ENCODE measurements around the gene RNASE8. TPM values are rescaled to one million over a fixed set of nuclear protein-coding genes. Genes with fewer than 3 reads are reported as not detected.
A peak's percentile ranks its signal among the peaks of the same experiment; 100 is the strongest.

The RNASE8 gene
- total and polyA plus RNA-seq, 10 of the 15 experiments (the other 5 are each of a cell fraction or from before 2014, with no cell fraction given) = not detected

DNA sequence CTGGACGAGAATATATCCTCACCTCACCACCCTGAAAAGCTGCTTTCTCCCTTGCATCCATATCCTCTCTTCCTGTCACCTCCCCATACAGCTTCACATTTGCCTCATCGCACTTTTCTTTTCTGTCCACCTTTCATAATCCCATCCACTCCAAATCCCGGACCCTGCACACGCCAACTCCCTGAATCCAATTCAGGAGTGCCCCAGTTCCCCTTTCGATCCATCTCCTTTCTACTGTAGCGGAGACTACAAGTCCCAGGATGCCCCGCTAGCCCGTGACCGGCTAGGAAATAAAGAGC, 45.7 kb downstream of the RNASE8 start:
- H3K9me3 ChIP-seq (replicated peaks; ENCODE audit: control insufficient read depth, insufficient read depth, low read length) = no peaks in the 10 kb centered on the region
- H3K4me2 ChIP-seq (ENCODE audit: control insufficient read depth, insufficient read depth) = peak overlapping the region; percentile 89
- H3K9ac ChIP-seq (ENCODE audit: control insufficient read depth, insufficient read depth, low read length) = peak overlapping the region; percentile 93
- H3K36me3 ChIP-seq (ENCODE audit: control insufficient read depth in 2 of 2, insufficient read depth in 2 of 2, low read length in 1 of 2) = no peaks in the 10 kb centered on the region
- DNase-seq (ENCODE audit: low read depth, low spot score) = no peak
- H3K4me3 ChIP-seq = peak overlapping the region; percentile 75
- ChIA-PET CTCF (interaction anchor here (0.6 to 10.6 kb wide), 18 partner anchors 9 to 521 kb away, joined by 3 to 253 read pairs (median 5); partner anchors contain the start of genes ARHGEF40, SALL2 and SLC39A2), RAD21 (ENCODE audit: unreplicated experiment) (interaction anchor here (0.6 to 5.4 kb wide), 6 partner anchors 11 to 422 kb away, joined by 3 to 70 read pairs (median 46); partner anchors contain the start of gene ARHGEF40), SMC1A (ENCODE audit: uncharacterized antibody, unreplicated experiment) (interaction anchor here (1.1 to 8.3 kb wide), 6 partner anchors 9 to 278 kb away, joined by 3 to 99 read pairs (median 18); partner anchors contain the start of gene ARHGEF40), POLR2A (interaction anchor here (1.5 to 4.1 kb wide), 2 partner anchors 32 to 408 kb away, joined by 3 to 21 read pairs; partner anchors contain the start of genes ARHGEF40 and METTL3)
- peaks cover 17% of the 10 kb centered on the region for H3K4me1 ChIP-seq (ENCODE audit: control insufficient read depth, insufficient read depth, low read length)
- no peaks in the 10 kb centered on the region; the same call in 1 of the 2 replicates for H3K79me2 ChIP-seq (ENCODE audit: control insufficient read depth, insufficient read depth, low read length)
- H4K20me1 ChIP-seq (ENCODE audit: control insufficient read depth, insufficient read depth) = no peaks in the 10 kb centered on the region
- peak overlapping the region; percentile 96 for H2AFZ ChIP-seq (ENCODE audit: control insufficient read depth, low read depth, low read length)
- H3K27me3 ChIP-seq (replicated peaks in 1 of 2; ENCODE audit: control insufficient read depth in 2 of 2, insufficient read depth in 2 of 2, low read length in 1 of 2) = peaks cover 0 to 2% of the 10 kb centered on the region in 2 experiments; a peak in 1 of 4 replicates
- H3K27ac ChIP-seq (ENCODE audit: control insufficient read depth, insufficient read depth) = peak overlapping the region; percentile 92
- peak; percentile 93 for FAIRE-seq
- ATAC-seq = no peak; the same call in 1 of the 3 replicates
- WGBS (ENCODE audit: insufficient coverage, insufficient replicate concordance, low lambda C conversion rate, missing lambda C conversion rate) = 1% methylated on average over 9 of the region's 9 CpGs
- intact Hi-C loops (cut with micrococcal nuclease; ENCODE audit: unreplicated experiment) = loop anchor here (1.0 to 5.0 kb wide), 2 partner anchors 89 to 761 kb away; partner anchors contain the start of gene PARP2
- BruUV-seq (replicated peaks) = no TSS peak
- in situ Hi-C loops (cut with MboI) = loop anchor here (5.0 kb wide), 1 partner anchor 86 kb away; no protein-coding TSS in a partner anchor
- TF ChIP-seq SKIL (IDR thresholded peaks at IDR 0.05; ENCODE audit: low read depth, poor library complexity, severe bottlenecking) (no peak), USF2 (IDR thresholded peaks at IDR 0.05; ENCODE audit: borderline replicate concordance, low read depth, low read length) (peak; percentile 34), MYB (IDR thresholded peaks at IDR 0.05; ENCODE audit: borderline replicate concordance, low read depth, low read length) (0 out of 2 replicates have a peak, but pooled peaks have one; percentile 24), BRCA1 (IDR thresholded peaks at IDR 0.05; ENCODE audit: low read depth, low read length) (no peak), IRF4 (IDR thresholded peaks at IDR 0.05; ENCODE audit: low read depth, low read length) (0 out of 2 replicates have a peak, but pooled peaks have one; percentile 8), IKZF2 (IDR thresholded peaks at IDR 0.05) (peak; percentile 93 to 94), NBN (IDR thresholded peaks at IDR 0.05) (0 out of 2 replicates have a peak, but pooled peaks have one; percentile 28), RAD51 (IDR thresholded peaks at IDR 0.05) (peak; percentile 71), SIX5 (IDR thresholded peaks at IDR 0.05; ENCODE audit: low read depth, low read length, severe bottlenecking) (peak; percentile 86), YBX1 (IDR thresholded peaks at IDR 0.05) (no peak), MTA2 (IDR thresholded peaks at IDR 0.05; ENCODE audit: low read depth) (no peak), GABPA (IDR thresholded peaks at IDR 0.05; ENCODE audit: low read depth) (0 out of 2 replicates have a peak, but pooled peaks have one; percentile 7), RELA (IDR thresholded peaks at IDR 0.05; ENCODE audit: borderline replicate concordance, partially characterized antibody) (no peak), NR2C1 (IDR thresholded peaks at IDR 0.05) (0 out of 2 replicates have a peak, but pooled peaks have one; percentile 54), MYC (IDR thresholded peaks at IDR 0.05; ENCODE audit: insufficient read depth, insufficient read length, insufficient replicate concordance, low read length, severe bottlenecking) (no peak), ETV6 (conservative IDR thresholded peaks at IDR 0.05 in 1 of 2, IDR thresholded peaks at IDR 0.05 in 1 of 2; ENCODE audit: borderline replicate concordance in 1 of 2, low read depth in 1 of 2) (no peak), BHLHE40 (IDR thresholded peaks at IDR 0.05; ENCODE audit: borderline replicate concordance in 1 of 2, low read depth in 2 of 2, low read length in 1 of 2) (no peak), KLF5 (IDR thresholded peaks at IDR 0.05; ENCODE audit: partially characterized antibody) (no peak), FOXK2 (IDR thresholded peaks at IDR 0.05) (no peak), HCFC1 (IDR thresholded peaks at IDR 0.05; ENCODE audit: low read length) (peak; percentile 91)
- TF ChIP-seq, protein P1, sequence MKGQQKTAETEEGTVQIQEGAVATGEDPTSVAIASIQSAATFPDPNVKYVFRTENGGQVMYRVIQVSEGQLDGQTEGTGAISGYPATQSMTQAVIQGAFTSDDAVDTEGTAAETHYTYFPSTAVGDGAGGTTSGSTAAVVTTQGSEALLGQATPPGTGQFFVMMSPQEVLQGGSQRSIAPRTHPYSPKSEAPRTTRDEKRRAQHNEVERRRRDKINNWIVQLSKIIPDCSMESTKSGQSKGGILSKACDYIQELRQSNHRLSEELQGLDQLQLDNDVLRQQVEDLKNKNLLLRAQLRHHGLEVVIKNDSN (IDR thresholded peaks at IDR 0.05; ENCODE audit: borderline replicate concordance, extremely low read length, insufficient read depth, low read depth, low read length) = peak; percentile 58

All from GM12878 (cell line).